ENCODE results near the gene AP1S1.
"Not testable (repeated sequence)": the region's sequence is repeated elsewhere in the genome, so short reads cannot be mapped to it uniquely, and the experiment has no call there.

AP1S1 gene

DNA sequence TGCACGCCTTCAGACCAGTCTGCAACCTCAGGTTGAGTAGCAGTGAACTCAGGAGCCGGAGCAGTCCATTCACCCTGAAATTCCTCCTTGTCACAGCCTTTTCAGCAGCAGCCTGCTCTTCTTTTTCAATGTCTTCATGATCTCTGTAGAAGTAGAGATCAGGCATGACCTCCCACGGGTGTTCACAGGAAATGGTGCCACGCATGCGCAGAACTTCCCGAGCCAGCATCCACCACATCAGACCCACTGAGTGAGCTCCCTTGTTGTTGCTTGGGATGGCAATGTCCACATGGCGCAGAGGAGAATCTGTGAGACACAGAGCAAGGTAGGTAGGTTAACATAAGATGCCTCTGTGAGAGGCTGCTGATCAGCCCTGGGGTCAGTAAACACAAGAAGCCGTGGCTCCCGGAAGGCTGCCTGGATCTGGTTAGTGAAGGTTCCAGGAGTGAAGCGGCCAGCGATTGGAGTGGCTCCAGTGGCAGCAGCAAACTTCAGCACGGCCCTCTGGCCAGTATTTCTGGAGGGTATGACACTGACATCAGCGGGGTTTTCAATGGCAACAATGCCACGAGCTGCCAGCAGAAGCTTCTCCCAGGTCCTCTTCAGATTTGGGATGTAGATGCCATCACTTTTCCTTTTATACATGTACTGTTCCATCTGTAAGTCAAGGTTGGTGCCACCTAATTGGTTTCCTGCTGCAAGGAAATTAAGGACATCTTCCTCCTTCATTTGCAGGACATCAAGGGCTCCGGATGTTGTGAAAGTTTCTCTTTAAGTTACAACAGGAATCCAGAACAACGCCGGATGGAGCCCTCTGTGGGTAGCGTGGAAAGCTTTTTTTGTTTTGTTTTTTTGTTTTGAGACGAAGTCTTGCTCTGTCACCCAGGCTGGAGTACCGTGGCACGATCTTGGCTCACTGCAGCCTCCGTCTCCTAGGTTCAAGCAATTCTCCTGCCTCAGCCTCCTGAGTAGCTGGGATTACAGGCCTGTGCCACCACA, 49.8 kb downstream of the AP1S1 start:
- H3K27me3 ChIP-seq (ENCODE audit: control insufficient read depth in 1 of 2, insufficient read depth in 2 of 2, low read length in 2 of 2) = peaks cover 21 to 27% of the 10 kb centered on the region in 2 donors
- not testable (repeated sequence) for H3K4me1 ChIP-seq (ENCODE audit: control insufficient read depth, insufficient read depth, low read length); H3K4me3 ChIP-seq (ENCODE audit: low read length in 2 of 2); H3K9ac ChIP-seq (ENCODE audit: low read length in 2 of 2); H3K27ac ChIP-seq (ENCODE audit: low read length); H3K9me3 ChIP-seq (ENCODE audit: control insufficient read depth in 2 of 2, low read length in 2 of 2)
- H3K36me3 ChIP-seq (ENCODE audit: control insufficient read depth in 2 of 2, insufficient read depth in 2 of 2, low read length in 2 of 2) = peaks cover 0 to 14% of the 10 kb centered on the region in 2 donors

DNA sequence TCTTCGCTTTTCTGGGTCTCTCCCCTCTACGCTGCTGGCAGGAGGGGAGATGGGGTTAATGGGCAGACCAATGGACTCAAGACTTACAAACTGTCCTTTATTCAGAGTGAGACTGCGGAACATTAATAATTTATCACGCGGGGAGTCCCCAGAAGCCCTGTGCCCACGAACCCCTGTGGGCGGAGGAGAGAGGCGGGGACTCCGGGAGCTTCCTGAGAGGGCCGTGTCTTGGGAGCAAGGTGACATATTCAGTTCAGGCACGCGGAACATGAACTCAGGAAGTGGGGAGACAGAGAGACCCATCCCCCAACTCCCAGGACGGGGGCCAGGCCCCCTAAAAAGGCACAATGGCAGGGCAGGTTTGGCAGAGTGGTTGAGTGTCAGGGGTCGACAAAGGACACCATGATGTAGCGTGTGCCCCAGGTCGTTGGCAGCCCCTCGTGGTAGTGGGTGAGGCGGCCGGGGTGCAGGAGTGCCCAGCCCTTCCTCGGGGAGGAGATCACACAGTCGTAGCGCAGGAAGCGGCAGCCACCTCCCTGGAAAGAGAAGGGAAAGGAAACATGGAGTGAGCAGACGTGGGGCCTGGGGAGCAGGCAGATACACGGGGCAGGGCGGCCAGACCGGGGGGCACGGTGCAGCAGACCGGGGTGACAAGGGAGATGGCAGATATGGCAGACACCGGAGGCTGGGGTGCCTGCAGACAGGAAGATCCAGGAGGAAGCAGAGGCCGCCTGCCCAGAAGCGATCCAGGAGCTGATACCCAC, 51.8 kb downstream of the AP1S1 start:
- H3K27ac ChIP-seq (ENCODE audit: low read length) = no peak overlapping the region
- H3K9ac ChIP-seq (ENCODE audit: low read length in 2 of 2) = no peak overlapping the region
- H3K36me3 ChIP-seq (ENCODE audit: control insufficient read depth in 2 of 2, insufficient read depth in 2 of 2, low read length in 2 of 2) = peaks cover 0 to 22% of the 10 kb centered on the region in 2 donors
- no peaks in the 10 kb centered on the region for H3K9me3 ChIP-seq (ENCODE audit: control insufficient read depth in 2 of 2, low read length in 2 of 2)
- H3K4me1 ChIP-seq (ENCODE audit: control insufficient read depth, insufficient read depth, low read length) = peaks cover 10% of the 10 kb centered on the region
- no peak overlapping the region for H3K4me3 ChIP-seq (ENCODE audit: low read length in 2 of 2)
- peaks cover 13 to 17% of the 10 kb centered on the region in 2 donors for H3K27me3 ChIP-seq (ENCODE audit: control insufficient read depth in 1 of 2, insufficient read depth in 2 of 2, low read length in 2 of 2)

DNA sequence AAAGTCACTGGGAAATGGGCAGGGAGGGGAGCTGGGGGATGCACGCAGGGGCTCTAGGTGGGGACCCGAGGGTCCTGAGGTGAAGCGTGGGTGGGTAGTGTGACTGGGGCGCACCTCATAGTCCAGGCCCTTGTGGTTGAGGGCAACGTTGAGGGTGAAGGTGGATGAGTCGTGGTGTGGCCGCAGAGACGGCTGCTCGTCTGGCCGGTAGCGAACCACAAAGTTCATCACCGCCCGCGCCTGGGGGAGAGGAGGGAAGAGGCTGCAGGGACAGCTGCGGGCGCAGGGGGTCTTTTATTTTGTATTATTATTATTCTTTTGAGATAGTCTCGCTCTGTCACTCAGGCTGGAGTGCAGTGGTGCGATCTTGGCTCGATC, 52.4 kb downstream of the AP1S1 start:
- no peak overlapping the region for H3K4me3 ChIP-seq (ENCODE audit: low read length in 2 of 2)
- no peak overlapping the region for H3K27ac ChIP-seq (ENCODE audit: low read length)
- H3K4me1 ChIP-seq (ENCODE audit: control insufficient read depth, insufficient read depth, low read length) = peaks cover 8% of the 10 kb centered on the region
- no peak overlapping the region for H3K9ac ChIP-seq (ENCODE audit: low read length in 2 of 2)
- H3K9me3 ChIP-seq (ENCODE audit: control insufficient read depth in 2 of 2, low read length in 2 of 2) = no peaks in the 10 kb centered on the region
- peaks cover 5 to 24% of the 10 kb centered on the region in 2 donors for H3K36me3 ChIP-seq (ENCODE audit: control insufficient read depth in 2 of 2, insufficient read depth in 2 of 2, low read length in 2 of 2)
- peaks cover 12 to 15% of the 10 kb centered on the region in 2 donors for H3K27me3 ChIP-seq (ENCODE audit: control insufficient read depth in 1 of 2, insufficient read depth in 2 of 2, low read length in 2 of 2)

DNA sequence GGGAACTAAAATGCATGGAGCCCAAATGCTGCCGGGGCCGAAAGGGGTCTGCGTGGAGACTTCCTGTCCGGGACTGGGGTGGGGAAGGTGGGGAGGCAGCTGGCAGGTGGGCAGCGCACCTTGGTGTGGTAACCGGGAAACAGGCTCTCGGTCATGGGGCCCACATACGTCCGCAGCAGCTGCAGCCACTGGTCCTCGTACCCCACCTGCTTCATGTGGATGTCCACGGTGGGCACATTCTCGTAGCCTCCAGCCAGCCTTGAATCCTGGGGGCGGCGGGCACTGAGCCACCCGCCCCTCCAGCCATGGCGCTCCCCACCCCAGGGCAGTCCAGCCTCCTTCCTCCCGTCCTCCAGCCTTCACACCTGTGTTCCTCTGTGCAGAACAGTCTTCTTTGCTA, 53.2 kb downstream of the AP1S1 start:
- H3K36me3 ChIP-seq (ENCODE audit: control insufficient read depth in 2 of 2, insufficient read depth in 2 of 2, low read length in 2 of 2) = peaks cover 7 to 29% of the 10 kb centered on the region in 2 donors
- H3K4me3 ChIP-seq (ENCODE audit: low read length in 2 of 2) = no peak overlapping the region
- no peak overlapping the region for H3K9ac ChIP-seq (ENCODE audit: low read length in 2 of 2)
- H3K4me1 ChIP-seq (ENCODE audit: control insufficient read depth, insufficient read depth, low read length) = peaks cover under 1% of the 10 kb centered on the region
- H3K9me3 ChIP-seq (ENCODE audit: control insufficient read depth in 2 of 2, low read length in 2 of 2) = no peaks in the 10 kb centered on the region
- peaks cover 5 to 7% of the 10 kb centered on the region in 2 donors for H3K27me3 ChIP-seq (ENCODE audit: control insufficient read depth in 1 of 2, insufficient read depth in 2 of 2, low read length in 2 of 2)
- H3K27ac ChIP-seq (ENCODE audit: low read length) = no peak overlapping the region

GRCh38 chr7:101208794-101209193, 54.5 kb downstream of the AP1S1 start:
- H3K27me3 ChIP-seq (ENCODE audit: control insufficient read depth in 1 of 2, insufficient read depth in 2 of 2, low read length in 2 of 2) = no peaks in the 10 kb centered on the region
- H3K36me3 ChIP-seq (ENCODE audit: control insufficient read depth in 2 of 2, insufficient read depth in 2 of 2, low read length in 2 of 2) = peaks cover 7 to 31% of the 10 kb centered on the region in 2 donors
- H3K27ac ChIP-seq (ENCODE audit: low read length) = no peak overlapping the region
- H3K9me3 ChIP-seq (ENCODE audit: control insufficient read depth in 2 of 2, low read length in 2 of 2) = no peaks in the 10 kb centered on the region
- H3K9ac ChIP-seq (ENCODE audit: low read length in 2 of 2) = no peak overlapping the region
- no peaks in the 10 kb centered on the region for H3K4me1 ChIP-seq (ENCODE audit: control insufficient read depth, insufficient read depth, low read length)
- H3K4me3 ChIP-seq (ENCODE audit: low read length in 2 of 2) = no peak overlapping the region

GRCh38 chr7:101210143-101210542, 55.9 kb downstream of the AP1S1 start:
- no peak overlapping the region for H3K27ac ChIP-seq (ENCODE audit: low read length)

More at GRCh38 chr7:101210143-101210542, 55.9 kb downstream of the AP1S1 start:
- no peaks in the 10 kb centered on the region for H3K9me3 ChIP-seq (ENCODE audit: control insufficient read depth in 2 of 2, low read length in 2 of 2)
- no peak overlapping the region for H3K4me3 ChIP-seq (ENCODE audit: low read length in 2 of 2)
- peaks cover 7 to 34% of the 10 kb centered on the region in 2 donors for H3K36me3 ChIP-seq (ENCODE audit: control insufficient read depth in 2 of 2, insufficient read depth in 2 of 2, low read length in 2 of 2)
- no peak overlapping the region for H3K9ac ChIP-seq (ENCODE audit: low read length in 2 of 2)
- H3K4me1 ChIP-seq (ENCODE audit: control insufficient read depth, insufficient read depth, low read length) = peaks cover 3% of the 10 kb centered on the region
- H3K27me3 ChIP-seq (ENCODE audit: control insufficient read depth in 1 of 2, insufficient read depth in 2 of 2, low read length in 2 of 2) = no peaks in the 10 kb centered on the region

Data from stomach smooth muscle (tissue), 2 donors.